HG03095 (cell line): ENCODE results near the gene NUBP2.
A peak's percentile ranks its signal among the peaks of the same experiment; 100 is the strongest.

Experiments
- ATAC-seq: cut with Tn5 transposase; IDR thresholded peaks from one replicate; pipeline ENCODE4 v1.9.1; 2021; ENCODE audit warnings: moderate library complexity; ENCODE audit not compliant: unreplicated experiment

The NUBP2 gene

DNA sequence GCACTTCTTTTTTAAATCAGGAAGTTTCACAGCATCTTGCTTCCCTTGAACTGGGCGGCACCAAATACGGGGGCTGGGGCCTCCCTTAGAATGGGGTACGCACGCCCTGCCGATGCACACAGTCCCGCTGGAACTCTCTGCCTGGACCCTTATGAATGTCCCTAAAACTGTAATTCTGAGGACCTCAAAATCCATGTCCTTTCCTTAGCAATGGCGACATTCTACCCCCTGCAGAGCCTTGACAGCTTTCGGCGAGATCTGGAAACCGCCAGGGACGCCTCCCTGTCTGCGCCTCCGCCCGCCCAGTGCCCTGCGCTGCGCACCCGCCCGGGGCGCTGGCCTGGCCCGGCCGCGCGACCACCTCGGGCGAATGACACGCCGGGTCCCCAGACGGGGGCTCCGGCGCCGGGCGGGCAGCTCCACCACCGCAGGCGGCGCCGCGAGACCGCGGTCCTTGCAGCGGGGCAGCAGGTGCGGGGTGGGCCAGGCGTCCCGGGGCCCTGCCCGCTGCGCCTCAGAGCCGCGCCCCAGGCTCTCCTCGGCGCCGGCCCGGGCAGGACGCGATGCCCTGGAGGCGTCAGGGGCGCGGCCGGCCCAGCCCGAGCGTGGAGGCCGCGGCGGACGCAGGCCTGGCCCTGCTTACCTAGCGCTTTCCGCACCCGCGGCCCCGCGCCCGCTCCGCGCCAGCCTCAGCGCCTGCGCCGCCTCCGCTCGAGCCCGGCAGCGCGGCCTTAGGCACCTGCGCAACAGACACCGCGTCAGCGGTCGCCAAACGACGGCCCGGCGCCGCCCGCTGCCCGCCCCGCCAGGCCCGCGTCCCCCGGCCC is 43.3 kb downstream of the NUBP2 start:
- peak; percentile 45 for ATAC-seq

DNA sequence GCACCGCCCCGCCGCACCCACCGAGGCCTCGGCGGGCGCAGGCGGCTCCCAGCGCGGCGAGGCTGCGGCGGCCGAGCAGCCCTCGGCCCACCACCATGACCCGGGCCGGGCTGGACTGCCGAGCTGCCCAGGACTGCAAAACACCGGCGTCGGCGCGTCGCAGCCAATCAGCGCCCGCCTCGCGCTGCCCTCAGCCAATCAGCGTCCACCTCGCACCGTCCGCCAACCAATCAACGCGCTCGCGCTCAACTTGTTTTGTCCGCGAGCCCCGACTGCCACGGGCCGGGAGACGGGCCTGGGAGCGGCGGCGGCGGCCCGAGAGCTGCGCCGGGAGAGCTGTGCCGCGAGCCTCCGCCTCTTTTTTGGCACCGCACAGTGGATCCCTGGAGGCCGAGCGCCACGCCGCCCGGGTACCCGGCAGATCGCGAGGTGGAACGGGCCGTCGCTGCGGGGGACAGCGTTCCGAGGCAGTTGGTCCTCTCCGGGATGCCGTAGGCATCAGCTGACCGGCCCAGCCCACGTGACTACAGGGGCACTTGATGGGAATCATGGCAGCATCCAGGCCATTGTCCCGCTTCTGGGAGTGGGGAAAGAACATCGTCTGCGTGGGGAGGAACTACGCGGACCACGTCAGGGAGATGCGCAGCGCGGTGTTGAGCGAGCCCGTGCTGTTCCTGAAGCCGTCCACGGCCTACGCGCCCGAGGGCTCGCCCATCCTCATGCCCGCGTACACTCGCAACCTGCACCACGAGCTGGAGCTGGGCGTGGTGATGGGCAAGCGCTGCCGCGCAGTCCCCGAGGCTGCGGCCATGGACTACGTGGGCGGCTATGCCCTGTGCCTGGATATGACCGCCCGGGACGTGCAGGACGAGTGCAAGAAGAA is 44.2 kb downstream of the NUBP2 start, which contains the start of the genes FAHD1 and HAGH:
Gene FAHD1, plus strand, starts transcription at position 516 of the 883 bp plus-strand sequence. Its CDS starts 33 bp downstream, at position 549.
Gene HAGH, minus strand, starts transcription at position 135 of the 883 bp plus-strand sequence. Its CDS starts 38 bp downstream, at position 97.
- peak; percentile 76 for ATAC-seq

DNA sequence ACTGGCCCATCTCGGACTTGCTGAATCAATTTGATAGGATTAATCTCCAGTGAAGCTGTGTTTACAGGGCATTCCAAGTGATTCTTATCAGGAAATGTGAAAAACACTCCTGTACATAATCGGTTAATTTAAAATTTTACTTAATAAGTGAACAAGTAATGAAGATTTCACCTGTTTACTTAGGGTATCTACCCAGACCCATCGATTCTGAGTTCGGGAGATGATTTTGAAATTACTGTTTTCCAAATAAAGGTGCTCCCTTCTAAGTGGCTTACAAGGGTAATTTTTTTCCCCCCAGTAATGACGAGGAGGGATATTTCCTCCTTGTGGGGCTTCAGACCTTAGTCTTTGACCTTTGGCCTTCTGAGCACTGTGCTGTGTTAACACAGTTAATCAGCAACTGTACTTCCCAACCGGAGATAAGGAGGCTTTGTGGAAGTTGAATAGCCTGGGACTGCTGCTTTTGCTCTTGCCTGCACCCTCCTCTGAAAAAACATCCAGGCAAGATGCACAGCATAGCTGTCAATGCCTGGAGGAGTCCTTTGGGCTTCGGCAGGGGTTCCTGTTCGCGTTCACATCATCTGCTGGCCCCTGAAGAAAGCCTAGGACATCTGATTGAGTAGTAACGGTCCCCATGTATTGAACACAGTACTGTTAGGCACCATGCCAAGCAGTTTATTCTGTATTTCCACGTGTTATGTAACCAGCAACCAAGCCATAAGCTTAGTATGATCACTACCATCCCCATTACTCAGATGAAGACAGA is 46.1 kb downstream of the NUBP2 start:
- no peak for ATAC-seq

DNA sequence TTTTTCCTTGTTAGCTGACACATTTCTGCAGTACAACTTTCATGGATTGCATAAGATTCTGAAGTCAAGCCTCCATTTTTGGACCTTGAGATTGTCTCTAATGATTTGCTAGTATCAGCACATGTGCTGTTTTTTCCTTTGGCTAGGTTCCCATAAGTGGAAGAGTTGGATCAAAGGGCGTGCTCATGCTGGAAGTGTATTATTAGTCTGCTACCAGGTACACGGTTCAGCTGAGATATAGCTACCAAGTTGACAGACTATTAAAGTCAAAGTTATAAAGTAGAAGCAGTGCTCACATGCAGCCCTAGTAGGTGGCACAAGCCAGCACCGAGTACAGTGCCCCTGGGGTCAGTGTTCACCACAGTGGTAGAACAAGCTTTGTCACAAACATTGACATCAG is 47.5 kb downstream of the NUBP2 start:
- no peak for ATAC-seq

DNA sequence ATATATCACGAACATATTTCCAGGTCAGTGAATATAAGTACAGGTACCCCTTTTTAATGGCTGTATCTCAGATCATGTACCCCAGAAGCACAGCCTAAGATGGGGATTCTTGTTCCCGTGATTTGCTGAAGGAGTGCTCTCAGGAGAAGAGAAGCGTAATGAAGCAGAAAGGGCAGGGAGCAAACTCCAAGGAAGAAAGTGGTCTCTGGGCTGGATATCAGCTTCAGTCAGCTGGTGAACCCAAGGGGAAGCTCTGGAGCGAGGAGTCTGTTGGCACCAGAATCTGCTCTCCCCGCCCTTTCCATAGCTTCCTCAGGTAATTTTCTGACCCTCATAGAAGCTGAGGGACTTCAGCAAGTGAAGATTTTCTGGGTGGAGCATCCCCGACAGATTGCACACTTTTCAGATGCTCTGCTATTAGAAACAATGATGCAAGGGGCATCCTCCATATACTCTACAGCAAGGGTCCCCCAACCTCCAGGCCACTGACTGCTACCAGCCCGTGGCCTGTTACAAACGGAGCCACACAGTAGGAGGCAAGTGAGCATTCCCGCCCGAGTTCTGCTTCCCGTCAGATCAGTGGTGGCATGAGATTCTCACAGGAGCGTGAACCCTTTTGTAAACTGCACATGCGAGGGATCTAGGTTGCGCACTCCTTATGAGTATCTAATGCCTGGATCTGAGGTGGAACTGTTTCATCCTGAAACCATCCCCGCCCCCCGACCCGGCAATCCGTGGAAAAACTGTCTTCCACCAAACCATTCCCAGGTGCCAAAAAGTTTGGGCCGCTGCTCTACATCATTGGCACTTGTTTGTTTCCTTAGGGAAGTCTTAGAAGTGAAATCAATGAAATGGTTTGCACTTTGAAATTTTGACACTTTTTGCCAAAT is 48.7 kb downstream of the NUBP2 start:
- ATAC-seq: no peak

DNA sequence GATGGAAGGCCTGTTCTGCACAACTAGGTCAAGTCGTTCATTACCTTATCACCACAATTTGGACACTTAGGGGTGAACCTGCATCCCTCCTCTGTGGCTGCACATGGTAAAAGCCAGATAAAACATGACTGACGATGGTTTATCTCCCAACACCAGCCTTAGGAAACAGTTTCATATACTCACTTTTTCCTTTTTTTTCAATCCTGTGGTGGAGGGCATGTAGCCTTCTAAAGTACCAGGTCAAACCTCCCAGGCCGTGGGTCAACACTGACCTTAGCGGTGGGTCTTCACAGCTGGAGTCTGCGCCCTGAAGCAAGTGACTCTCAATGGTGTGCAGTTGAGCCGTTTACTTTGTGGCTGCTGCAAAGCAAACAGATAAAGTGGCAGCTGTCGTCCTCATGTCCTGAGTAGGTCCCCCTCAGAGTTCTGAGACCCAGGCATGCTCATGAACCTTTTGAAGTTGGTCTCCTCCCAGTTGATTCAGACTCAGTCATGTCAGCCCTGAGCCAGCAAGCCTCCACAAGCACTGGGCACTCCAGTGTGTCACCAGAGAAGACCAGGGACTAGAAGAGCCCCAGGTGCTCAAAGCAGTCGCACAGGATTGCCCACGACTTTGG is 50.2 kb downstream of the NUBP2 start:
- no peak for ATAC-seq

DNA sequence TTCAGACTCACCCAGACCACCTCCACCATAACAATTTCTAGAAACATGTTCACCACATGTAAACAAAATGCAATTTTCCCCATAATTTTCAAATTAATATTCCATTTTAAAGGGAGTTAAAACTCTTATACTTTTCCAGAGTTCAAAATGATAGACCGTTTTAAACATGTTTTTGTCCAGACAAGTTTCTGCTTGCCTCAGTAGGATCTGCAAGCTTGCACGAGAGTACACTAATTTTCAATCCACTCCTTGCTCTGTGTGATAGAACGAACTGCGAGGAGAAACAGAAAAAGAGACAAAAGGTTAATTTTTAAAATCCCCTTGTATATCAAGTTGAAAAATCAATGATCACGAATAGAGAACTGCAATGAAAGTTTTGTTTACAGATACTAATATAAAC is 51.3 kb downstream of the NUBP2 start:
- no peak for ATAC-seq
